OCI-LY3 (cell line): ENCODE data around the gene GNA12.

ENCODE experiments used
- H2AFZ ChIP-seq: fragments of 200-600, 300-600 bp; shearing (Covaris generic); 2 replicates; pipeline ENCODE4 v1.6.0; 2014; ENCODE audit warnings: antibody characterized with exemption, low read depth, low read length
- H3K27ac ChIP-seq: fragments of 200-600, 300-600 bp; sonication (generic); 2 replicates; pipeline ENCODE4 v1.5.1; 2014; ENCODE audit warnings: mild to moderate bottlenecking, low read length, moderate library complexity, mixed read lengths
- H3K27me3 ChIP-seq: fragments of 200-600, 300-600 bp; sonication (generic); 2 replicates; pipeline ENCODE4 v1.6.1; 2014; ENCODE audit warnings: low read depth, low read length, mixed read lengths
- H3K36me3 ChIP-seq: fragments of 200-600, 300-600 bp; sonication (generic); replicated peaks from 2 replicates; pipeline ENCODE3; 2014; ENCODE audit warnings: low read depth, low read length, mixed read lengths
- H3K4me1 ChIP-seq: fragments of 300-600, 200-600 bp; sonication (generic); 2 replicates; pipeline ENCODE4 v1.6.1; 2014; ENCODE audit warnings: low read length, mixed read lengths
- H3K4me2 ChIP-seq: fragments of 200-600, 300-600 bp; sonication (generic); 2 replicates; pipeline ENCODE4 v1.6.1; 2014; ENCODE audit warnings: low read length, mixed read lengths
- H3K4me3 ChIP-seq: fragments of 300-600, 200-600 bp; sonication (generic); 2 replicates; pipeline ENCODE4 v1.5.1; 2014; ENCODE audit warnings: antibody characterized with exemption, mild to moderate bottlenecking, low read length, moderate library complexity
- H3K79me2 ChIP-seq: fragments of 300-600, 200-600 bp; shearing (Covaris generic); 2 replicates; pipeline ENCODE4 v1.6.1; 2014; ENCODE audit warnings: mild to moderate bottlenecking, low read length, mixed read lengths
- H3K9ac ChIP-seq: fragments of 300-600, 200-600 bp; shearing (Covaris generic); 2 replicates; pipeline ENCODE4 v1.6.0; 2014; ENCODE audit warnings: mild to moderate bottlenecking, low read length, moderate library complexity
- H3K9me3 ChIP-seq: fragments of 200-600, 300-600 bp; shearing (Covaris generic); 2 replicates; pipeline ENCODE4 v1.6.1; 2014; ENCODE audit warnings: low read length, mixed read lengths; ENCODE audit not compliant: insufficient read depth
- H4K20me1 ChIP-seq: fragments of 200-600, 300-600 bp; sonication (generic); 2 replicates; pipeline ENCODE4 v1.6.1; 2016; ENCODE audit warnings: low read length, mixed read lengths; ENCODE audit not compliant: insufficient read depth
- EZH2phosphoT487 ChIP-seq: fragments of 200-600 bp; shearing (Covaris generic); IDR thresholded peaks from 2 replicates; pipeline ENCODE4 v1.6.1; 2018; ENCODE audit warnings: antibody characterized with exemption, mixed run types, low read depth
- TF ChIP-seq, protein P1 (sequence below): fragments of 200-600, 300-600 bp; sonication (generic); IDR thresholded peaks from 2 replicates; pipeline ENCODE4 v1.5.1; 2014; ENCODE audit warnings: antibody characterized with exemption, low read length, low read depth

Gene GNA12, protein sequence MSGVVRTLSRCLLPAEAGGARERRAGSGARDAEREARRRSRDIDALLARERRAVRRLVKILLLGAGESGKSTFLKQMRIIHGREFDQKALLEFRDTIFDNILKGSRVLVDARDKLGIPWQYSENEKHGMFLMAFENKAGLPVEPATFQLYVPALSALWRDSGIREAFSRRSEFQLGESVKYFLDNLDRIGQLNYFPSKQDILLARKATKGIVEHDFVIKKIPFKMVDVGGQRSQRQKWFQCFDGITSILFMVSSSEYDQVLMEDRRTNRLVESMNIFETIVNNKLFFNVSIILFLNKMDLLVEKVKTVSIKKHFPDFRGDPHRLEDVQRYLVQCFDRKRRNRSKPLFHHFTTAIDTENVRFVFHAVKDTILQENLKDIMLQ

DNA sequence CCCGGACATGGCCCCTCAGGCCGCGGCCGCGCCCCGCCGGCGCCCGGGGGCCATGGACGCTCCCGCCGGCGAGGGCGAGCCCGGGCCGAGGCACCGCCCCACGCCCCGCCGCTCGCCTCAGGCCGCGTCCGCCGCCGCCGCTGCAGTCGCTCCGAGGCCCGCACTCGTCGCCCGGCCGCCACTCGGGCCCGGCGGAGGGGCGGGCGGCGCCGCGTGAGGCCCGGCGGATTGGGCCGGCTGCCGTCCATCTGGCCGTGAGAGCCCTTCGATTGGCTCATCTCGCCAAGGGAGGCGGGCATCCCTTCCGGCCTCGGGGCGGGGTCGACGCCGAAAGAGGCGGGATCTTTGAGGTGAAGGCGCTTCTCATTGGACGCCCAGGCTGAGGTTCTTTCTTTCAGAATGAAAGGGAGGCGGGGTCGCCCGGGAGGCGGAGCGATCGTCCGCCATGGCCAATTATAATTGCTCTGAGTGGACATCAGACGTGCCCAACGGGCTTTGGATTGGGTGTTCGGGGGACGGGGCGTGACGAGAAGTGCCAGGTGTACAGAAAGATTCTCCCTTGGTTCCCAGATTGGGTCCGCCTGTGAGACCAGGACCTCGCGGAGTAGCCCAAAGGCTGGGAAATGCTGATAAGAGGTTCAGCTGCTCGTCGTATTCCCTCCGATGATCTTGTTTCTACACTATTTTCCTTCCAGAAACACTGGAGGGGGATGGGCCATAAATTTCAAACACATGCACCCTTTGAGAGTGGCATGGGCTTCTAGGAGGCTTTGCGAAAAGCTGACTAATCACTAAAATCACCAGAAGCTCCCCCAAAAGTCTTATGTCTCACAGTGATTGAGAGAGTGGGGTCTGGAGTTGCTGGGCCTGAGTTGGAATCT, at the start of gene GNA12:
TSS of gene GNA12 (minus strand) at position 156 of the 881 bp plus-strand sequence. CDS start at position 9, 147 bp downstream.
- Histone ChIP-seq H3K9me3 (no peaks in the 10 kb centered on the region), H3K27me3 (no peaks in the 10 kb centered on the region), H3K36me3 (no peaks in the 10 kb centered on the region), H3K4me1 (peaks cover 11% of the 10 kb centered on the region), H3K27ac (no peak within 1 kb of the TSS), H3K79me2 (peaks cover 9% of the 10 kb centered on the region), H3K4me2 (peak within 1 kb of the TSS; percentile 91), H2AFZ (peak within 1 kb of the TSS; percentile 71; the same call in 1 of the 2 replicates), H3K4me3 (peak within 1 kb of the TSS; percentile 85), H3K9ac (peak within 1 kb of the TSS; percentile 66), H4K20me1 (no peaks in the 10 kb centered on the region)
- TF ChIP-seq, protein P1, sequence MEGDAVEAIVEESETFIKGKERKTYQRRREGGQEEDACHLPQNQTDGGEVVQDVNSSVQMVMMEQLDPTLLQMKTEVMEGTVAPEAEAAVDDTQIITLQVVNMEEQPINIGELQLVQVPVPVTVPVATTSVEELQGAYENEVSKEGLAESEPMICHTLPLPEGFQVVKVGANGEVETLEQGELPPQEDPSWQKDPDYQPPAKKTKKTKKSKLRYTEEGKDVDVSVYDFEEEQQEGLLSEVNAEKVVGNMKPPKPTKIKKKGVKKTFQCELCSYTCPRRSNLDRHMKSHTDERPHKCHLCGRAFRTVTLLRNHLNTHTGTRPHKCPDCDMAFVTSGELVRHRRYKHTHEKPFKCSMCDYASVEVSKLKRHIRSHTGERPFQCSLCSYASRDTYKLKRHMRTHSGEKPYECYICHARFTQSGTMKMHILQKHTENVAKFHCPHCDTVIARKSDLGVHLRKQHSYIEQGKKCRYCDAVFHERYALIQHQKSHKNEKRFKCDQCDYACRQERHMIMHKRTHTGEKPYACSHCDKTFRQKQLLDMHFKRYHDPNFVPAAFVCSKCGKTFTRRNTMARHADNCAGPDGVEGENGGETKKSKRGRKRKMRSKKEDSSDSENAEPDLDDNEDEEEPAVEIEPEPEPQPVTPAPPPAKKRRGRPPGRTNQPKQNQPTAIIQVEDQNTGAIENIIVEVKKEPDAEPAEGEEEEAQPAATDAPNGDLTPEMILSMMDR = no peak
- no peak for TF ChIP-seq EZH2phosphoT487

DNA sequence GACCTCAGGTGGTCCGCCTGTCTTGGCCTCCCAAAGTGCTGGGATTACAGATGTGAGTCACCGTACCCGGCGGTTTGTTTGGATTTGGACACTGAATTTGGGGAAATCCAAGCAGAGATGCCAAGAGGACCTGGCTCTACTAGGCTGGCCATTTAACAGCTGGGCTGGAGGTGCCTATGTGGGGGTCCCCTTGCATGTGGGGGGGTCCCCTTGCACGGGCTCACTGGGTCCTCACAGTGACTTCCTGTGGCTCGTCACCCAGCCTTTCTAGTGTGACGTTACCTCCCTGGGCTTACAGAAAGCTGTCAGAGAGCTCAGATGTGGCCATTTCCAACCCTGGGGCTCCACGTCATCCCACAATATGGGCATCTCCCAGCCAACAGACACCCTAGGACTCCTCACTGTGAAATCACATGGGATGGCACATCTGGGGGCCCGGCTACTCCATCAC, 49.3 kb upstream of the GNA12 start:
- H3K27me3 ChIP-seq = no peaks in the 10 kb centered on the region
- H3K36me3 ChIP-seq = no peaks in the 10 kb centered on the region
- no peaks in the 10 kb centered on the region for H4K20me1 ChIP-seq
- H3K4me2 ChIP-seq = peak overlapping the region; percentile 84
- H3K79me2 ChIP-seq = no peaks in the 10 kb centered on the region
- H3K4me3 ChIP-seq = peak overlapping the region; percentile 71
- peak overlapping the region; percentile 56; the same call in 1 of the 2 replicates for H3K9ac ChIP-seq
- peaks cover 26% of the 10 kb centered on the region for H3K4me1 ChIP-seq
- no peak for TF ChIP-seq EZH2phosphoT487
- TF ChIP-seq, protein P1 = no peak
- no peaks in the 10 kb centered on the region; the same call in 1 of the 2 replicates for H3K9me3 ChIP-seq
- 0 out of 2 replicates have a peak overlapping the region, but pooled peaks have one; percentile 50 for H3K27ac ChIP-seq
- peak overlapping the region; percentile 64 for H2AFZ ChIP-seq

DNA sequence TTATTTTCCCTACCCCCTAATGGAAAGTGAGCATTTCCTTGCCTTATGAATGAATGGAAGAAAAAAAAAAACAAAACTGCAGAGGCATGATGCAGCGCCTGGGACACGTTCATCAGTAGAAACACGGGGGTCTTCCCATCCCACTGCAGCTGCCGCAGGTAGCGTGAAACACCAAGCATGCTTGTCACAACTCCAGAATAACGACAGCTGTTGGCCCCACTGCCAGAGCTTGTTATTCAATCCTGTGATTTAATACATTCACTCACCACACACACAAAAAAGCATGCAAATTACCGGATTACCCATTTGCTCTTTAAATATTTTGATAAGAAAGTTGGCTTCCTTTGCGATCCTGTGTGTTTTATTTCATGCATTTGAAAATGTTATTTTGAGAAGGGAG, 48.4 kb upstream of the GNA12 start:
- Histone ChIP-seq H3K9me3 (no peaks in the 10 kb centered on the region), H3K27ac (no peak overlapping the region), H3K36me3 (no peaks in the 10 kb centered on the region), H3K27me3 (no peaks in the 10 kb centered on the region), H3K79me2 (no peaks in the 10 kb centered on the region), H3K4me1 (peaks cover 26% of the 10 kb centered on the region), H2AFZ (peak overlapping the region; percentile 81; the same call in 1 of the 2 replicates), H3K9ac (no peak overlapping the region), H3K4me2 (peak overlapping the region; percentile 84), H3K4me3 (peak overlapping the region; percentile 39), H4K20me1 (no peaks in the 10 kb centered on the region)
- no peak for TF ChIP-seq EZH2phosphoT487
- TF ChIP-seq, protein P1 = no peak

DNA sequence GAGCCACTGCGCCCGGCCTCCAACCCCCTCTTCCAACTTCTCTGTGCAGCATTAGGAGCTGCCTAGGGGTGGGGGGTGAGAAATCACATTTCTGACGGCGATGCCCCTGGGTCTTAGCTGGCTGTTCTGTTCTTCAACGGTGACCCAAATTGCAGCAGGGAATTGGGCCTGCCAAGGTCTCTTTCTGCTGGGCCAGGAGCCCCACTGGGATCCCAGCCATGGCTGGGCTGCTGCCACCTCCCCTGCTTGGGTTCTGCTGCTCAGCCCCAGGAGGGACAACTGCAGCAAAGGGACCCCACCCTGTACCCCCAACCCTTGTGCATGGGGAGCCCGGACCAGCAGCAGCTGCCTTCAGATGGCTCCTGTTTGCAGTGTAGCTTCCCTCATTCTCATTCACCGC, 43.7 kb upstream of the GNA12 start:
- Histone ChIP-seq H3K9ac (no peak overlapping the region), H3K4me2 (no peak overlapping the region), H3K79me2 (no peaks in the 10 kb centered on the region), H4K20me1 (no peaks in the 10 kb centered on the region), H3K27ac (no peak overlapping the region), H3K9me3 (no peaks in the 10 kb centered on the region), H2AFZ (no peak overlapping the region), H3K4me3 (no peak overlapping the region), H3K4me1 (peaks cover 6% of the 10 kb centered on the region), H3K27me3 (no peaks in the 10 kb centered on the region), H3K36me3 (no peaks in the 10 kb centered on the region)
- TF ChIP-seq EZH2phosphoT487 = no peak
- TF ChIP-seq, protein P1 = no peak
